ENCODE data around the gene CASK. TPM values are rescaled to one million over a fixed set of nuclear protein-coding genes. Genes with fewer than 3 reads are reported as not detected.
A peak's percentile ranks its signal among the peaks of the same experiment; 100 is the strongest.

The CASK gene
- total RNA-seq, 2 experiments from 2014 or later: 39.9 to 44.6 TPM

- Mint-ChIP-seq H3K9me3 (no peaks in the 10 kb centered on the region), H3K27ac (peak overlapping the region; percentile 13), H3K36me3 (ENCODE audit: low read depth) (peaks cover 6% of the 10 kb centered on the region), H3K4me1 (ENCODE audit: low read depth) (peaks cover 35% of the 10 kb centered on the region), H3K27me3 (no peaks in the 10 kb centered on the region), H3K4me3 (no peak overlapping the region)
- ATAC-seq (ENCODE audit: poor library complexity) (no peak), DNase-seq (no peak)
- ChIA-PET POLR2A (no interaction called here), CTCF (interaction anchor here (0.6 kb wide), 1 partner anchor 14 kb away, joined by 3 read pairs; no protein-coding TSS in a partner anchor)
- intact Hi-C loops (cut with DNase I, micrococcal nuclease): loop anchor here (5.0 to 10.0 kb wide), 4 partner anchors 1146 to 1761 kb away; no protein-coding TSS in a partner anchor
- peaks cover 0 to 3% of the 10 kb centered on the region in 2 experiments for H3K9me3 ChIP-seq (ENCODE audit: control insufficient read depth in 1 of 2, insufficient read depth in 1 of 2, low read length in 2 of 2)
- TF ChIP-seq CTCF (IDR thresholded peaks at IDR 0.05): no peak
- H3K4me3 ChIP-seq (ENCODE audit: low read length): no peak overlapping the region
- H3K27ac ChIP-seq (ENCODE audit: low read depth in 1 of 2, low read length in 2 of 2): no peak overlapping the region
- no peaks in the 10 kb centered on the region for H3K36me3 ChIP-seq (ENCODE audit: insufficient read depth, low read length)
- H3K4me1 ChIP-seq (ENCODE audit: insufficient read depth, low read length): peaks cover 18% of the 10 kb centered on the region
- no peaks in the 10 kb centered on the region for H3K27me3 ChIP-seq (ENCODE audit: control insufficient read depth in 1 of 2, insufficient read depth in 2 of 2, low read length in 2 of 2)
These were observed 127.3 kb downstream of the CASK start for GRCh38 chrX:41796046-41796445.

GRCh38 chrX:41789374-41789773, 134.0 kb downstream of the CASK start:
- CTCF ChIA-PET: no interaction called here
- no peak for TF ChIP-seq CTCF (IDR thresholded peaks at IDR 0.05)
- Histone ChIP-seq H3K27ac (ENCODE audit: low read depth in 1 of 2, low read length in 2 of 2) (no peak overlapping the region), H3K4me3 (ENCODE audit: low read length) (no peak overlapping the region), H3K36me3 (ENCODE audit: insufficient read depth, low read length) (peaks cover 11% of the 10 kb centered on the region), H3K4me1 (ENCODE audit: insufficient read depth, low read length) (no peaks in the 10 kb centered on the region), H3K9me3 (ENCODE audit: control insufficient read depth in 1 of 2, insufficient read depth in 1 of 2, low read length in 2 of 2) (no peaks in the 10 kb centered on the region), H3K27me3 (ENCODE audit: control insufficient read depth in 1 of 2, insufficient read depth in 2 of 2, low read length in 2 of 2) (no peaks in the 10 kb centered on the region)
- ATAC-seq (ENCODE audit: poor library complexity) (no peak), DNase-seq (no peak)
- peak overlapping the region; percentile 62 for H3K27ac Mint-ChIP-seq
- intact Hi-C loops (cut with DNase I, micrococcal nuclease): no loop called here
- H3K36me3 Mint-ChIP-seq (ENCODE audit: low read depth): peaks cover 24% of the 10 kb centered on the region
- H3K4me1 Mint-ChIP-seq (ENCODE audit: low read depth): peaks cover 10% of the 10 kb centered on the region
- no peaks in the 10 kb centered on the region for H3K27me3 Mint-ChIP-seq
- H3K9me3 Mint-ChIP-seq: no peaks in the 10 kb centered on the region
- POLR2A ChIA-PET: no interaction called here
- H3K4me3 Mint-ChIP-seq: no peak overlapping the region

- ChIA-PET POLR2A (no interaction called here), CTCF (interaction anchor here (1.4 kb wide), 1 partner anchor 13 kb away, joined by 3 read pairs; no protein-coding TSS in a partner anchor)
- peaks cover 13% of the 10 kb centered on the region for H3K36me3 ChIP-seq (ENCODE audit: insufficient read depth, low read length)
- no peak overlapping the region for H3K4me3 ChIP-seq (ENCODE audit: low read length)
- intact Hi-C loops (cut with DNase I, micrococcal nuclease): no loop called here
- no peaks in the 10 kb centered on the region for H3K27me3 ChIP-seq (ENCODE audit: control insufficient read depth in 1 of 2, insufficient read depth in 2 of 2, low read length in 2 of 2)
- no peak overlapping the region for H3K27ac ChIP-seq (ENCODE audit: low read depth in 1 of 2, low read length in 2 of 2)
- DNase-seq (no peak), ATAC-seq (ENCODE audit: poor library complexity) (no peak)
- H3K4me1 ChIP-seq (ENCODE audit: insufficient read depth, low read length): no peaks in the 10 kb centered on the region
- no peaks in the 10 kb centered on the region for H3K27me3 Mint-ChIP-seq
- H3K4me1 Mint-ChIP-seq (ENCODE audit: low read depth): peaks cover 26% of the 10 kb centered on the region
- H3K4me3 Mint-ChIP-seq: no peak overlapping the region
- no peak for TF ChIP-seq CTCF (IDR thresholded peaks at IDR 0.05)
- no peak overlapping the region for H3K27ac Mint-ChIP-seq
- H3K36me3 Mint-ChIP-seq (ENCODE audit: low read depth): peaks cover 24% of the 10 kb centered on the region
- H3K9me3 Mint-ChIP-seq: no peaks in the 10 kb centered on the region
- no peaks in the 10 kb centered on the region for H3K9me3 ChIP-seq (ENCODE audit: control insufficient read depth in 1 of 2, insufficient read depth in 1 of 2, low read length in 2 of 2)
These were observed 137.7 kb downstream of the CASK start for GRCh38 chrX:41785685-41786084.
